GM21529 (cell line): ENCODE results near the gene MAPK7.

ENCODE experiments used
- ATAC-seq: cut with Tn5 transposase; IDR thresholded peaks from one replicate; pipeline ENCODE4 v1.9.1; 2021; ENCODE audit not compliant: unreplicated experiment

The MAPK7 gene

GRCh38 chr17:19378416-19379360, at the start of gene MAPK7:
Gene MAPK7, plus strand, starts transcription at chr17:19378498. Its CDS starts 403 bp downstream, at chr17:19378901.
- ATAC-seq, result peak; percentile 12

GRCh38 chr17:19329136-19329535, 49.2 kb upstream of the MAPK7 start:
- no peak for ATAC-seq

DNA sequence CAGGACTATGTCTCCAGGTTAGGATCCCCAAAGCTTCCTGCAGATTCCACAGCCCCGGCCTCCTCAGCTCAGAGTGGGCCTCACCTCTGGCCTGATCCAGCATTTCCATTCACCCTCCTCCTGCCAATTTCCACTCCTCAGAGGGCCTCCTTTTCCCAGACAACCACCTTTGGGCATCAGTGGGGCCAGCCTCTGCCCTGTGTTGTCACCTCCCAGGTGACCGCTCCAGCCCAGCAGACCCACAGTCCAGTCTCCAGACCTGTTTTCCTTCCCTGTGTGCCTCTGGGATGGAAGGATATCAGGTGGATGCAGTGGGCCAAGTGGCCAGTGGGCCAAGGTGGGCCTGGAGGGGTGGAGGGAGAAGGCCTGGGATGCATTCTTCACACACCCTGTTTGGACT, 48.5 kb upstream of the MAPK7 start:
- no peak for ATAC-seq

DNA sequence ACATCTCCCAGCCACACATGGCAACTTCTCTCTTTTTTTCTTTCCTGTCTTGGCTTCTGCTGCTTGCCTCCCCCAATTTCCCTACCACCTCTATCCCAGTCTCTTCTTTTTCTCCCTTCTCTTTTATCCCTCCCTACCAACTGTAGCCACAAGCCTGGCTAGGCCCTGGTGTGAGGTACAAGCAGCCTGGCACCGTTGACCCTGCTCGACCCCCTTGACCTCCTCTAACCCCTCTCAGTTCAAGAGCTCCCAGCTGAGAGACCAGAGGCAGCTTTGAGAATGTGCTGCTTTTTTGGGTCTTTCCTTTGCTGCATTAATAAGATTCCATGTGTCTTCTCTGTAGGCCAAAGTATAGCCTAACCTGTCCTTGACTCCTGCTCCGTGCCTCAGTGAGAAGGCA, 48.0 kb upstream of the MAPK7 start:
- no peak for ATAC-seq

GRCh38 chr17:19331134-19331533, 47.2 kb upstream of the MAPK7 start:
- no peak for ATAC-seq

- no peak for ATAC-seq
Observed at GRCh38 chr17:19331543-19332245, 46.6 kb upstream of the MAPK7 start.

- no peak for ATAC-seq
Observed at GRCh38 chr17:19332371-19333131, 45.7 kb upstream of the MAPK7 start.

- no peak for ATAC-seq
Observed at GRCh38 chr17:19333132-19333440, 45.2 kb upstream of the MAPK7 start.

DNA sequence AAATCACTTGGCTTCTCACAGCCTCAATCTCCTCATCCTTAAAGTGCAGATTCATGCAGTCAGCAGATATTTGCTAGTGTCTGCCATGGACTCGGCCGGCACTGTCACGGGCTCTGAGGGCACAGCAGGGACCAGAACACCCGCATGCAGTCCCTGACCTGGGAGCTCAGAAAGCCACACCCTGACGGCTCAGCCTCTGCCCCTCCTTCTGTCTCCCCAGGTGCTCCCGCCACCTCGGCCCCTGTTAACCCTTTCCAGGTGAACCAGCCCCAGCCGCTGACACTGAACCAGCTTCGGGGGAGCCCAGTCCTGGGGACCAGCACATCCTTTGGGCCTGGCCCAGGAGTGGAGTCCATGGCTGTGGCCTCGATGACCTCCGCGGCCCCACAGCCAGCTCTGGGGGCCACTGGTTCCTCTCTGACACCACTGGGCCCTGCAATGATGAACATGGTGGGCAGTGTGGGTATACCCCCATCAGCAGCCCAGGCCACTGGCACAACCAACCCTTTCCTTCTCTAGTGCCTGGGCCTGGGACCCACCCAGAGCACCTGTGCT, 44.5 kb upstream of the MAPK7 start:
- no peak for ATAC-seq

- ATAC-seq, result no peak
Observed at GRCh38 chr17:19334331-19334730, 44.0 kb upstream of the MAPK7 start.

GRCh38 chr17:19335951-19336631, 42.2 kb upstream of the MAPK7 start:
- ATAC-seq, result no peak

DNA sequence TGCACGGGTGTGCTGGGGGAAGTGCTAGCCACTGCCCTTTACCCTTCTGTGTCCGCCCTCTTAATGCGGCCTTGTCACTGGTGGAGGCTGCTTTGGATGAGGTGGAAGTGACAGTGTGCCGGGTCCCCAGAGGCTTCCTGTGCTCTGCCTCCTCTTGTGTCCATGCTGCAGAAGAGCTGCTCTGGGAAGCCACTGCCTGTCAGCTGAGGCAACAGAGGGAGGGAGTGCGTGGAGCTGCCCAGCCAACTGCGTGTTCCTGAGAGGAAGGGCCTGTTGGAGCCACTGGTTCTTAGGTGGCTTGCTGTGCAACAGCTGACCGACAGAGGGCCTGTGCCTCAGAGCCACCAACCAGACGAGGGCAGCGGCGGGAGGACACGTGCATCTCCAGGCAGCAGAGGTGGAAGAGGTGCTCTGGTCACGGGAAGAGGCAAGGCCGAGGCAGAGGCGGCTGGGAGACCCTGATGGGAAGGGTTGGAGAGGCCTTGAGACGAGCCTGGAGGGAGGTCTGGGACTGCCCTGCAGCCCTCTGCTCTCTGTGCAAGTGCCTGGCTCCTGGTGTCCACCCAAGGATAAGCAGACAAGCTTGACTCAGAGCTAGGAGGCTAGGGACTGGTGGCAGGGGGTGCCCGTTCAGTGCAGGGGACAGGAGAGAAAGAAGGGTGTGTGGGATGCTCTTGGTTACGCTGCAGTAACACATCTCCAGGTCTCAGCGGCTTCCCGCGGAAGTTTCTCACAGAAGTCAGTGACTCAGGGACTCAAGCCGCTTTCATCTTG, 41.2 kb upstream of the MAPK7 start:
- no peak for ATAC-seq

DNA sequence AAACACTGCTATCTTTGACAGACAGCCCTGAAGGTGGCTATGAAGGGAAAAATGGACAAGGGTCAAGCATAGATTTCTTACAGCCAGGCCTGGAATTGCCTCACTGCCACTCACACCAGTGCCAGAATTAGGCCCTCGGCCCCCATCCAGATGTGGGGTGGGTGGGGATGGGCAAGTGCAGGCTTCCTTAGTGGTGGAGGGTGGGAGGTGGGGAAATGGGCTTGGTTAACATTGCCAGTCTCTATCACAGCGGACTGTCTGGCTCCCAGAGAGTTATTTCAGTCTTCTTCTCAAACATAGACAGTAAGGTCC, 40.6 kb upstream of the MAPK7 start:
- no peak for ATAC-seq

DNA sequence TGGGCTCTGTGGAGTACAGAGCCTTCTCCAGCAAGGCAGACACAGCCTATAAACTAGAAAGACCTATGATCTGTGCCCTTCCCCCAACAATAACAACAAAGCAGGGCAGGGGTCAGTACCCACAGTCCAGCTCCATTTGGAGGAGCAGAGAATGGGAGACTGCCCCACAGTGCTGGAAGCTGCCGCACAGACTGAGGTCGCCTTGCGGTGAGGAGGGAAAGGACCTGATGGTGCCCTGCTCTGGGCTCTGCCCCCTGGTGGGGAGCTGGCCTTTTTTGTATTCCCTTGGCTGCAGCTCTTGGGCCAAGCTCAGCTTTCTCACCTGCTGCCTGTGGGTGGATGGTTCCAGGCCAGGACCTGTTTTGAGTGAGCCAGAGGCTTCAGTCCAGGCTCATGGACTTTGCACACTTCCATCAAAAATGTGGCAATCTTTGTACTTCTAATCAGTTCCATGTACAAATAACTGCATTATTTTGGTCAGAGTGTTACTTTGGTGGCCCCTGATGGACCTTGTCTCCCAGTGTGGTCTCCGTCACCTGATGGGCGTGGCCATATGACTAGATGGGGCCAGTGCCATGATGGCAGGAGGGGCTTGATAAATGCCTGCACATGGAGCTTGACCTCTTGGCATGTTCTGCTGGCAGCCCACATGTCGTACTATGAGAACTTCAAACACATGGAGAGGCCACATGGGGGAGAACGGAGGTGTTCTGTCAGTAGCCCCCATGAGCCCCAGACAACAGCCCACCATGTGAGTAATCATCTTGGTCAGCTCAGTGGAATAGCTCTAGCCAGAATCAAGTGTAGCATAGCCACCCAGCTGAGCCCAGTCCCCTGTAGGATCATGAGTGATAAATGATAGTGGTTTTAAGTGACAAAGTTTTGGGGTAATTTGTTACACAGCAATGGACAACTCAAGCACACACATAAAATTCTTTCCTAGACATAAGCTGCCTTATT, 40.0 kb upstream of the MAPK7 start:
- ATAC-seq, result peak; percentile 77

DNA sequence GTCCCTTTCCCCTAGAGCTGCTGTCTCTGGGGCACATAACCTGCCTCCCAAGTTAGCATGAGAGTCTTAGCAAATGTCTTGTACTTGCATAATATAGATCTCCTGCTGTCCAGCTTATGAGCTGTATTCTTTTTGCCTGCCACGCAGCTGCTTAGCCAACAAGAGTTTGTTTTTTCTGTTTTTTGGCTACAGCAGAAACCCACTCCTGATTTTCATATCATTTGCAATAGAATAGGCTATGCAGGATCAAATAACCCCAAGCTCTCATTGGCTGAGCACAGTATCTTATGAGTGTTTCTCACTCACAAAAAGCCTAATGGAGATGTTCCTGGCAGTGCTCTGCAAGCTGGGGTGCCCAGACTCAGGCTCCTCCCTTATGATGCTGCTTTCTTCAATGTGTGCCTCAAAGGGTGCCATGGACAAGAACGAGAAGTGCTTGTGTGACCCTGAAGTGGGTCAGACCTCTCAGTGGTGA, 38.9 kb upstream of the MAPK7 start:
- no peak for ATAC-seq

- ATAC-seq, result no peak
Observed at GRCh38 chr17:19341211-19341631, 37.1 kb upstream of the MAPK7 start.

DNA sequence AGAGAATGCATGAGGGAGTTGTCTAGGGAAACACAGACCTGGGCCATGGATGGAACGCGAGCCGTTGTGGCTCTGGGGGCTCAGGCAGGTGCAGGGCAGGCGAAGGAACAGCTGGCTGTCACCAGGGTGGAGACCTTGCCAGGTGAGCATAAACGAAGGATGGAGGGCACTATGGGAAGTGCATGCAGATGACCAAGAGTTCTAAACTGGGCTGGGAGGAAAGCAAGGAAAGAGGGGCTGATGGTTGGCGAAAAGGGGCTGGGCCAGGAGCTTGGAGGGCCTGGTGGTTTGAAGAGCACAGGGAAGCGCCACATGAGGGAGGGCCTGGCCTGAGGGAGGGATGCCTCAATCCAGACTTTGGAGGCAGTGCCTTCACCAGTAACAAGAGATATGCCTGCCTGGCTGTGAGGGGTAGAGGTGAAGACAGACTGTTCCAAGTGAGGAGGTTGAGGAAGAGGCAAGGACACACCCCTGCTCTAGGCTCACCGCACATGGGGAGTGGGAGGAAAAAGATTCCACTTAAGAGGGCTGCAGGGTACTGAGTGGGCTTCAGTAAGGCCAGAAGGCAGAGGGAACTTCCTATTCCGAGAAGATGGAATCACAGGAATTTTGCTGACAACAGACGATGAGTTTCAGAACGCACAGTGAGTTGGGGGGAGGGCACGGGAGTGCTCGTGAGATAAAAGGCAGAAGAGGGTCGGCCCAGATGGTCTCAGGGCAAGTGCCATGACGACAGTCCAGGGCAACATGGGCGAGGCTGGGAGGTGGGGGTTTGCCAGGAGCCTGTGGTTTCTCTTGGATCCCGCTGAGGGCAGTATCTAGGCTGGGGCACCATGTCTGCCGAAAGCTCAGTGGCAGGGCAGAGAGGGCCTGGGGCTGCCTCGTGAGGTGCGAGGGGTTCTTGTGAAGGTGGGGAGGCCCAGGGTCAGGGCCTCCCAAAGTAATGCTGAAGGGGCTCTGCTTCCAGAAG, 36.4 kb upstream of the MAPK7 start:
- ATAC-seq, result no peak
